Ovary (tissue), 3 donors: ENCODE results near the gene TAP2.

Source experiments
- CTCF ChIP-seq, 3 donors: fragments of 450-650 bp in 2 of 3; fragments of 200-600 bp in 1 of 3; IDR thresholded peaks; one replicate each; pipeline versions ENCODE4 v1.5.1 to v1.8.0; 2016 to 2022; ENCODE audit warnings: antibody characterized with exemption in 3 of 3, mild to moderate bottlenecking in 1 of 3
- POLR2A ChIP-seq: fragments of 450-650 bp; IDR thresholded peaks from one replicate; pipeline ENCODE4 v1.6.1; 2017; ENCODE audit warnings: antibody characterized with exemption, mild to moderate bottlenecking, moderate library complexity
- donor health status: DM: no; HTN: no; CAD: no.

- TF ChIP-seq CTCF (IDR thresholded peaks at IDR 0.05) (no peak), POLR2A (no peak)
Measured at GRCh38 chr6:32799740-32800139, 38.8 kb downstream of the TAP2 start.
